NCI-H2227 treated with DMSO at 0.1 percent for 48 hours (cell line): ENCODE results near the gene ELL.

Source experiments
- DNase-seq: peaks from one replicate; lab custom pipeline; 2025; lab: John Stamatoyannopoulos, UW

The ELL gene

GRCh38 chr19:18397242-18398202 is 124.3 kb downstream of the ELL start, which contains the start of gene LRRC25:
LRRC25 (minus strand) TSS chr19:18397622; CDS start chr19:18396963, 659 bp downstream.
- DNase-seq = no peak

GRCh38 chr19:18396471-18397241 is 125.2 kb downstream of the ELL start:
- no peak for DNase-seq

DNA sequence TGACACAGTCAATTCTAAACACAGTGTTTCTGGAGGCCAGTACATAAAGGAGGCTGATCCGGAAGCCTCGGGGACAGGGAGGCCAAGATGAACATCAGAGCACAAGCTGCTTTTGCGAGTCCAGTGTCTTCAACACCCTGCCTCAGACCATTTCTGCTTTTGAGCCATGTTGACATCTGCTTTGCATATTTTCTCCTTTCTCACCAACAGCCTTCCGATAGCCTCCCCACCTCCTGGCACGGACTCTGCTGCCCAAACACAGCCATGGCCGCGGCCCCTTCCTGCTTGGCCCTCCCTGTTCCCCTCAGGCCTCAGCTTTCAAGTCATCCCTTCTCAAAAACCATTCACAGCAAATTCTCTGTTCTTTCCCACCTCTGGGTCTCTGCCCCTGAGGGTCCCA is 128.0 kb downstream of the ELL start:
- no peak for DNase-seq

GRCh38 chr19:18392926-18393325 is 128.9 kb downstream of the ELL start:
- DNase-seq = no peak
